Smooth muscle cell (in vitro differentiated cells): ENCODE results near the gene IL17RD. TPM values are rescaled to one million over a fixed set of nuclear protein-coding genes. Genes with fewer than 3 reads are reported as not detected.

ENCODE experiments used
- DNase-seq: peaks from one replicate; lab custom pipeline; 2025; ENCODE audit not compliant: unreplicated experiment; lab: John Stamatoyannopoulos, UW
- H2AFZ ChIP-seq: fragments of 200-600 bp; sonication (generic); 2 replicates; pipeline ENCODE4 v1.6.0; 2016; ENCODE audit warnings: antibody characterized with exemption, low read depth, mild to moderate bottlenecking
- H3F3A ChIP-seq: fragments of 200-600 bp; sonication (generic); 2 replicates; pipeline ENCODE4 v1.6.0; 2017; ENCODE audit warnings: antibody characterized with exemption, low read depth
- H3K27ac ChIP-seq: fragments of 200-600 bp; sonication (generic); 2 replicates; pipeline ENCODE4 v1.5.1; 2016; ENCODE audit warnings: low read depth, mild to moderate bottlenecking
- H3K27me3 ChIP-seq: fragments of 200-600 bp; sonication (generic); 2 replicates; pipeline ENCODE4 v1.6.1; 2016; ENCODE audit warnings: low read depth, mild to moderate bottlenecking
- H3K36me3 ChIP-seq: fragments of 200-600 bp; sonication (generic); 2 replicates; pipeline ENCODE4 v1.5.1; 2016; ENCODE audit warnings: low read depth
- H3K4me1 ChIP-seq: fragments of 200-600 bp; sonication (generic); 2 replicates; pipeline ENCODE4 v1.5.1; 2016; ENCODE audit warnings: low read depth
- H3K4me2 ChIP-seq: fragments of 200-600 bp; sonication (generic); 2 replicates; pipeline ENCODE4 v1.6.0; 2016; ENCODE audit warnings: mild to moderate bottlenecking
- H3K4me3 ChIP-seq: fragments of 200-600 bp; sonication (generic); 2 replicates; pipeline ENCODE4 v1.5.1; 2016; ENCODE audit warnings: mild to moderate bottlenecking
- H3K79me2 ChIP-seq: fragments of 200-600 bp; sonication (generic); 2 replicates; pipeline ENCODE4 v1.6.0; 2016; ENCODE audit warnings: low read depth, mild to moderate bottlenecking
- H3K9ac ChIP-seq: fragments of 200-600 bp; sonication (generic); 2 replicates; pipeline ENCODE4 v1.6.0; 2016; ENCODE audit warnings: low read depth
- H3K9me3 ChIP-seq: fragments of 200-600 bp; sonication (generic); replicated peaks from 2 replicates; pipeline ENCODE4 v1.5.1; 2016; ENCODE audit warnings: low read depth
- H4K20me1 ChIP-seq: fragments of 200-600 bp; sonication (generic); 2 replicates; pipeline ENCODE4 v1.6.0; 2016; ENCODE audit warnings: low read depth
- whole genome bisulfite sequencing: methylation state at CpG from one replicate; pipeline ENCODE4 v1.1.7; 2016; ENCODE audit warnings: low lambda C conversion rate; 5-methylcytosine and 5-hydroxymethylcytosine counted together
- polyA plus RNA-seq: library from polyadenylated mRNA; unstranded; fragments of >200 nt; fragmentation: Nextera tagmentation; extraction: Ambion mirVana; gene quantifications from 2 replicates; pipeline ENCODE4 v1.2.1, GENCODE V29; 2016
- total RNA-seq: library from RNA; depleted of rRNA; stranded (reverse); fragments of >200 nt; gene quantifications from 2 replicates; pipeline ENCODE4 v1.2.3, GENCODE V29; 2014
- TF ChIP-seq, protein P1 (sequence below): fragments of 200-600 bp; sonication (generic); IDR thresholded peaks from 2 replicates; pipeline ENCODE4 v1.5.1; 2017; ENCODE audit warnings: borderline replicate concordance, mild to moderate bottlenecking, antibody characterized with exemption; ENCODE audit not compliant: insufficient read depth, poor library complexity, severe bottlenecking

The IL17RD gene
- total and polyA plus RNA-seq, 2 experiments from 2014 or later, result 0.59 to 1.9 TPM

DNA sequence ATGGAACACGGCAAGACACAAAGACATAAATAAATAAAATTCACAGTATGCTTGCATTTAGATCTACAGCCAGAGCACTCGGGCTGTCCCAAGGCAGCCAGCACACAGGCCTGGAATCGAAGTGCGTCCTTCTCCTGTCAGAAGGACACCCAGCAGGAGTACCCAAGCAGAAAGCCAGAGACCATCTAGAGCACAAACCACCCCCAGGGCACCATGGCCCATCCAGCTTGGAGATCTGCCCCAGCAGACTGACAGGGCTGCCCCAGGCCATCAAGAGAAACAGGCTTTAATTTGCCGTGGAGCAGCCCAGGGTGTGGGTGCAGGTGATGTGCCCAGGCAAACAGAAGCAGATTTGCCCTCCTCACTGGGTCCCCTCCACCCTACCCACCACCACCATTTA, 112.5 kb downstream of the IL17RD start:
- no peaks in the 10 kb centered on the region for H3K79me2 ChIP-seq
- H3K4me2 ChIP-seq, result no peak overlapping the region
- no peak overlapping the region for H3K4me3 ChIP-seq
- WGBS, result 81% methylated on average over 5 of the region's 5 CpGs
- no peak overlapping the region for H3K27ac ChIP-seq
- no peaks in the 10 kb centered on the region for H3K36me3 ChIP-seq
- no peak overlapping the region for H3K9ac ChIP-seq
- no peaks in the 10 kb centered on the region for H4K20me1 ChIP-seq
- no peak overlapping the region for H2AFZ ChIP-seq
- H3K9me3 ChIP-seq, result no peaks in the 10 kb centered on the region
- no peaks in the 10 kb centered on the region for H3K27me3 ChIP-seq
- no peak for DNase-seq
- TF ChIP-seq, protein P1, sequence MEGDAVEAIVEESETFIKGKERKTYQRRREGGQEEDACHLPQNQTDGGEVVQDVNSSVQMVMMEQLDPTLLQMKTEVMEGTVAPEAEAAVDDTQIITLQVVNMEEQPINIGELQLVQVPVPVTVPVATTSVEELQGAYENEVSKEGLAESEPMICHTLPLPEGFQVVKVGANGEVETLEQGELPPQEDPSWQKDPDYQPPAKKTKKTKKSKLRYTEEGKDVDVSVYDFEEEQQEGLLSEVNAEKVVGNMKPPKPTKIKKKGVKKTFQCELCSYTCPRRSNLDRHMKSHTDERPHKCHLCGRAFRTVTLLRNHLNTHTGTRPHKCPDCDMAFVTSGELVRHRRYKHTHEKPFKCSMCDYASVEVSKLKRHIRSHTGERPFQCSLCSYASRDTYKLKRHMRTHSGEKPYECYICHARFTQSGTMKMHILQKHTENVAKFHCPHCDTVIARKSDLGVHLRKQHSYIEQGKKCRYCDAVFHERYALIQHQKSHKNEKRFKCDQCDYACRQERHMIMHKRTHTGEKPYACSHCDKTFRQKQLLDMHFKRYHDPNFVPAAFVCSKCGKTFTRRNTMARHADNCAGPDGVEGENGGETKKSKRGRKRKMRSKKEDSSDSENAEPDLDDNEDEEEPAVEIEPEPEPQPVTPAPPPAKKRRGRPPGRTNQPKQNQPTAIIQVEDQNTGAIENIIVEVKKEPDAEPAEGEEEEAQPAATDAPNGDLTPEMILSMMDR, result no peak
- no peaks in the 10 kb centered on the region for H3F3A ChIP-seq
- H3K4me1 ChIP-seq, result no peaks in the 10 kb centered on the region

DNA sequence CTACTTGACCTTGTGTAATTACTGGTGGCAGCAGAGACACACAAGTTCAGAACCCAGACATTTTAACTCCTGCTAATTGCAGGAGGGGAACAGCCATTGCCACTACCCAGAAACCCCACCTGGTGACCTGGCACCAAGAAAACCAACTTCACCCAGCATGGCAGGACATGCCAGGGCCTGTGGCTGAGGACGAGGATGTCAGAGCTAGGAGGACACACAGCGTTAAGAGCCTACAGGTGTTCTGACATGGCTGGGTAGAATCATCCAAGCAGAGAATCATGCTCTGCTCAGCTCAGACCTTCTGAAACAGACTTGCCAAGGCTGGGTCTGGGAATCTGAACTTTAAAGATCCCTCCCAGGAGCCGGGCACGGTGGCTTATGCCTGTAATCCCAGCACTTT, 116.4 kb downstream of the IL17RD start:
- H3K4me2 ChIP-seq, result no peak overlapping the region
- H3K4me3 ChIP-seq, result no peak overlapping the region
- no peaks in the 10 kb centered on the region for H4K20me1 ChIP-seq
- H3F3A ChIP-seq, result no peaks in the 10 kb centered on the region
- no peaks in the 10 kb centered on the region for H3K36me3 ChIP-seq
- TF ChIP-seq, protein P1, result no peak
- H3K27me3 ChIP-seq, result no peaks in the 10 kb centered on the region
- no peaks in the 10 kb centered on the region for H3K79me2 ChIP-seq
- no peak overlapping the region for H3K27ac ChIP-seq
- 91% methylated on average over 4 of the region's 4 CpGs for WGBS
- no peak overlapping the region for H2AFZ ChIP-seq
- no peak overlapping the region for H3K9ac ChIP-seq
- no peak for DNase-seq
- no peaks in the 10 kb centered on the region for H3K4me1 ChIP-seq
- H3K9me3 ChIP-seq, result no peaks in the 10 kb centered on the region

DNA sequence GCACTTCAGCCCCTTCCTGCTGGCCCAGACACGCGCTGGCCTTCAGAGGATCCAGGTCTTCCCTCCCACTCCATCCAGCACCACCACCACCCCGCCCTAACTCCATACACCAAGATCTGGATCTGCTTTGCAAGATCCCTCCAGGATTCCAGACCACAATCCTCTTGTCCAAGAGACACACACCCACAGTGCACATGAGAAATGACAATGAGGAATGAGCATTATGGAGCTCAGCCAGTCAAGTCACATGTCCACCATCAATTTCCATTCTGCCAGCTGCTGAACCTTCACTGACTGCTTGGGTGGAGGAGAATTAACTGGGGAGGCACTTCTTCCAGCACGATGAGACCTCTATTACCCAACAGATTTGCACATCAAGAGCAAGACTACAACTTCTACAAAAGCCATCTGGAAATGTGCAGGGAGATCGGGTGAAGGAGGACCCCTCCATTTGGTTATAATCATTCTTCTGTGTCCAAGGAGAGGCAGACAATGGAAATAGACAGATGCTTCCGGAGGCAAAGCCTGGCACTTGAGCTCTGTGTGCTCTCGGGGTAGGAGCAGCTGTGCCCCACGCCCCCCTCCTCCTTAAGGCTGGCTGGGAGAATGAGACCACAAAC, 117.0 kb downstream of the IL17RD start:
- Histone ChIP-seq H3K4me1 (no peaks in the 10 kb centered on the region), H3F3A (no peaks in the 10 kb centered on the region), H3K79me2 (no peaks in the 10 kb centered on the region), H2AFZ (no peak overlapping the region), H3K27ac (no peak overlapping the region), H3K4me3 (no peak overlapping the region), H3K9me3 (no peaks in the 10 kb centered on the region), H3K4me2 (no peak overlapping the region), H3K27me3 (no peaks in the 10 kb centered on the region), H3K36me3 (no peaks in the 10 kb centered on the region), H3K9ac (no peak overlapping the region), H4K20me1 (no peaks in the 10 kb centered on the region)
- TF ChIP-seq, protein P1, result no peak
- WGBS, result 84% methylated on average over 8 of the region's 8 CpGs
- DNase-seq, result no peak

DNA sequence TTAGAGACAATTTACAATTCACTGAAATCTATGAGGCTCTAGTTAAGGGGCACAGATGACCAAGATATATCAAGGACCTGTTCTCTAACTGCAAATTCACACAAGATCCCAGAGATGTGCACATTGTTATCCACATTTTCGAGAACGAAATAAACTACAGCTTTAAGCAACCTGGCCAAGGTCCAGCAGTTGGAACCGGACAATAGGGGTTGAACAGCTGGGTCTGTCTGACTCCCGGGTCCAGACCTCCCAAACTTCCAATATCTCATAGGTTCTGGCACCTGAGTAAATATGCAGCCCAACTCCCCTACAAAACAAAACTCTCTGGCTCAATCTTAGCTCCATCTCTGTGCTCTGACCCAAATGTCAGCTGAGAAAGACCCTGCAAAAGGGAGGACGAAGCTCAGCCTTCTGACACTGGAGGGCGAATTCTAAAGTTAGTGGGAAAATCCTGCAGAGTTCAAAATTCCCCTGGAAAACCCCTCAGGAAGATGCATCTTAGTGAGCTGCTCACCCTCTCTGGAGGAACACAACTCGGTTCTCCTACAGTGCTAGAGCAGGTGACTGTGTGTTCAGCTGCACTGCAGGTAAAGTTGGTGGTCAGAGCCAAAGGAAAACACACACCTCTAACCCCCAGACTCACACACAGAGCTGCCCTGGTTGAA, 118.9 kb downstream of the IL17RD start:
- Histone ChIP-seq H3K4me1 (no peaks in the 10 kb centered on the region), H2AFZ (no peak overlapping the region), H3K36me3 (no peaks in the 10 kb centered on the region), H3F3A (no peaks in the 10 kb centered on the region), H3K4me3 (no peak overlapping the region), H3K9ac (no peak overlapping the region), H3K79me2 (no peaks in the 10 kb centered on the region), H3K9me3 (no peaks in the 10 kb centered on the region), H3K27ac (no peak overlapping the region), H3K4me2 (no peak overlapping the region), H4K20me1 (no peaks in the 10 kb centered on the region), H3K27me3 (no peaks in the 10 kb centered on the region)
- 92% methylated on average over 7 of the region's 7 CpGs for WGBS
- no peak for DNase-seq
- TF ChIP-seq, protein P1, result no peak
